Nucleus accumbens (tissue), 56 donors: ENCODE data around the gene PLXNA3.

ENCODE experiments used
- DNase-seq, 56 donors: peaks; one replicate each; lab custom pipeline; 2025; lab: John Stamatoyannopoulos, UW

Gene PLXNA3

DNA sequence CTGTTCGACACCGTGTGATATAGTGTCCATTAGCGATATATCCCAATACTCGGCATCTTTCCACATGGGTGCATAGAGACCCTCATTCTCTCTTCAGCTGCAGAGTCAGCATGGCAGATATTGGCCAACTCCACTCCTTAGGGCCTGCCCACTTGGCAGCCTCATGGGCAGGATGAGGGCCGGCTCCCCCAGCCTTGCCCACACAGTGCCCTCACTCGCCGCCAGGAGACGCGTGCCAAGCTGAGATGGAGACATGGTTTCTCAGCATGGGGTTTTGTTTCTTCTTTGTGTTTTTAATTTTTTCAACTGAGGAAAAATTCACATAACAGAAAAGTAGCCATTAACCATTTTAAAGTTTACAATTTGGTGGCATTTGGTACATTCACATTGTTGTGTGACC lies 5.3 kb upstream of the PLXNA3 start:
- peak in 26 of 56 donors; percentile 1 to 59 (median 15) for DNase-seq

DNA sequence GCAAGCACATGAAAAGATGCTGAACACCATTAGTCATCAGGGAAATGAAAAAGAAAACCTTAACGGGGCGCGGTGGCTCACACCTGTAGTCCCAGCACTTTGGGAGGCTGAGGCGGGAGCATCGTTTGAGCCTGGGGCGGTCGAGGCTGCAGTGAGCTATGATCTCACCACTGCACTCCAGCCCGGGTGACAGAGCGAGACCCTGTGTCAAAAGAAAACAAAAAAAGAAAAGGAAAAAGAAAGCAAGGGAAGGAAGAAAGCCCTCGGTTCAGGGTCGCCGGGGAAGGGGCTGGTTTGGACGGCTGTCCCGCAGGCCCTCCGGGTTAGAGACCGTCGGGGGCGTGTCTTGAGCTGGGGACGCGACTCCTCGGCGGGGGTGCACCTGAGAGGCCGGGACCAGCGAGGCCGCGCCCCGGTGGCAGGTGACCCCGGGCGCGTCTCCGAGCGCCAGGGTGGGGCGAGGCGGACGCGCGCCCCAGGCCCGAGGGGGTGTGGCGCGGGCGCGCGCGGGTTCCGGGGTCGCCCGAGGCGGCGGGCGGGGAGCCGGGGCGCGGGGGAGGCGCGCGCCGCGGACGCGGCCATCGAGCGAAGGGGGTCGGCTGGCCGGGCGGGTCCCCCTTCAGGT lies 478 bp upstream of the PLXNA3 start:
- DNase-seq, result peak in 19 of 56 donors; percentile 6 to 64 (median 34)

DNA sequence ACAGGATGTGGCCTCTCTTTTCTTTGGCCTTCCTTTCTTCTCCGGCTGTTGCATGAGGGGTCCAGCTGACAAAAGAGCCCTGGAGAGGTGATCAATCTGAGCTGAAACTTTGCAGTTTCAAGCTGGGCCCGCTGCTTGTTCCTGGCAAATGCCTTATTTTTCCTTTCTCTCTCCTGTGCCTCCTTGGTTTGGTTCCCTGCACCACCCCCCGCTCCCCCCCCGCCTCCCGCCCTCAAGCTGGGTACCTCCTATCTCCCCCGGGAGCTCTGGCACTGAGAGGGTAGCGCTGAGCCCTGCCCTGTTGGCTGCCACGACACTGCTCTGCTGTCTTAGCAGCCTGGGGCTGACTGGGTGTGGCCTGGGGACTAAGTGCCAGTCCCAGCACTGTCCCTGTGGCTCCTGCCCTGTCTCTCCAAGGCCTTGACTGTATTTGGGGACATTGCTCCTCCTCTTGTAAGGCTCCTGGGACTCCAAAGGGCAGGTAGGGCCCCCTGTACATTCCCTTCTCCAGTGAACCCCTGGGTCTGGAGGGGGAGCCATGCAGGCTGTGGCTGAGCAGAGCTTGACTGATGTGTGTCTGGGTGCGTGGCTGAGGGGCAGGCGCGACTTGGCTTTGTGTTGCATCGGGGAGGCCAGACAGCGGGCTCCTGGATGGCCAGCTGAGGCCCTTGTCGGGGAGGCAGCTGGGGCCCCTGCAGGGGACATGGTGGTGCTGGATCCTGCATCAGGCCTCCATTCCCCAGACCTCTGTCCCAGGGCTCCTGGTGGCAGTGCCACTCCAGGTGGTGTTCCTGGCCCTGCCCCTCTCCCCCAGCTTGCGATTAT lies 1.1 kb downstream of the PLXNA3 start:
- peak in 20 of 56 donors; percentile 2 to 35 (median 12) for DNase-seq

DNA sequence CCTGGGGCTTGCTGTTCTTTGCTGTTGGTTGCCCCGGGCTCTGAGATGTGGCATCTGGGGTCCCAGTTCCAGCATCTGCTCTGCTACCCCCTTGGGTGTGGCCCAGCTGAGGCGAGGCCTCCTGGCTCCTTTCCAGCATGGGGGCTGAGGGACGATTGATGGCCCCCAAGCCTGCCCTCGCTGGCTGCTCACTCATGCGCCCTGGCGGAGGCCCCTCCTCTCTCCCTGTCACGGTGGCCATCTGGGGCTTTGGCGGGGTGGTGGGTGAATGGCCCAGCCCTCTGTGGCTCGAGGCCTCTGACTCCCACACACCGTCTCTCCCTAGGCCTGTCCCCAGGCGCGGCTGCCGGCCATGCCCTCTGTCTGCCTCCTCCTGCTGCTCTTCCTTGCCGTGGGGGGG lies 1.8 kb downstream of the PLXNA3 start:
- DNase-seq, result no peak

DNA sequence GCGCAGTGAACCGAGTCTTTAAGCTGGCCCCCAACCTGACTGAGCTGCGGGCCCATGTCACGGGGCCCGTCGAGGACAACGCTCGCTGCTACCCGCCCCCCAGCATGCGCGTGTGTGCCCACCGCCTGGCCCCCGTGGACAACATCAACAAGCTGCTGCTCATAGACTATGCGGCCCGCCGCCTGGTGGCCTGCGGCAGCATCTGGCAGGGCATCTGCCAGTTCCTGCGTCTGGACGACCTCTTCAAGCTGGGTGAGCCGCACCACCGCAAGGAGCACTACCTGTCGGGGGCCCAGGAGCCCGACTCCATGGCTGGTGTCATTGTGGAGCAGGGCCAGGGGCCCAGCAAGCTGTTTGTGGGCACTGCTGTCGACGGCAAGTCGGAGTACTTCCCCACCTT lies 2.2 kb downstream of the PLXNA3 start:
- peak in 2 of 56 donors; percentile 1 to 23 for DNase-seq

DNA sequence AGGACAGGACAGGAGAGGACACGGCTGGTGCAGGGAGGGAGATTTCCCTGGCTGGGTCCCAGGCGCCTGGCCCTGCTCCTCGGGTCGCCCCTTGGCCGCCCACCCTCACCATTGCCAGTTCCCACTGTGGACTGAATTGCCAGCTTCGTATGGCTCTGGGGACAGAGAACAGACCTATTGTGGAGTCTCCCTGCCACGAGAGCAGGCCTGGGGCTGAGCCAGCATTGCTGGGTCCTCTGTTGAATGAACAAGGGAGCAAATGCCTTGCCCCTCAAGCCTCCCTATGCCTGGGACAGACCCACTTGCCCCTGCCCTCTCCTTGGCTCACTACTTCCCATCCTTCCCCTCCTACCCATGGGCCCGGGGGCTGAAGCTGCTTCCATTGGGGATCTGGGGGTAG lies 4.3 kb downstream of the PLXNA3 start:
- DNase-seq, result peak in 27 of 56 donors; percentile 1 to 59 (median 10)

DNA sequence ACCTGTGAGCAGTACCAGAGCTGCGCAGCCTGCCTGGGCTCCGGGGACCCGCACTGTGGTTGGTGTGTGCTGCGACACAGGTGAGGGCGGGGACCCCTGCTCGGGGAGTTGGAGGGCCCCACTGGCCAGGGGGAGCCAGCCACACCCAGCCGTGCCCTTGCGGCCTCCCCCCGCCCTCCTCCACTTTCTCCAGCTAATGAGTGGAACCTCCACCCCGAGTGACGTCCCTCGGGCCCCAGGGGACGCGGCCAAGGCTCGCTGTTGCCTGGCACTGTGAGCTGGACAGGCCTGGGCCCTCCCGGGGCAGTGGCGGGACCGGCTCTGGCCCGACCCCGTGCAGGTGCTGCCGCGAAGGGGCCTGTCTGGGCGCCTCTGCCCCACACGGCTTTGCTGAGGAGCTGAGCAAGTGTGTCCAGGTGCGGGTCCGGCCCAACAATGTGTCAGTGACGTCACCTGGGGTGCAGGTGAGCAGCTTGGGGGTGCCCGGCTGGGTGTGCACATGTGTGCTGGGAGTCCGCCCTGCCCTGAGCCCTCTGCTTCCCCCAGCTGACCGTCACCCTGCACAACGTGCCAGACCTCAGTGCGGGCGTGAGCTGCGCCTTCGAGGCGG lies 5.6 kb downstream of the PLXNA3 start:
- no peak for DNase-seq

DNA sequence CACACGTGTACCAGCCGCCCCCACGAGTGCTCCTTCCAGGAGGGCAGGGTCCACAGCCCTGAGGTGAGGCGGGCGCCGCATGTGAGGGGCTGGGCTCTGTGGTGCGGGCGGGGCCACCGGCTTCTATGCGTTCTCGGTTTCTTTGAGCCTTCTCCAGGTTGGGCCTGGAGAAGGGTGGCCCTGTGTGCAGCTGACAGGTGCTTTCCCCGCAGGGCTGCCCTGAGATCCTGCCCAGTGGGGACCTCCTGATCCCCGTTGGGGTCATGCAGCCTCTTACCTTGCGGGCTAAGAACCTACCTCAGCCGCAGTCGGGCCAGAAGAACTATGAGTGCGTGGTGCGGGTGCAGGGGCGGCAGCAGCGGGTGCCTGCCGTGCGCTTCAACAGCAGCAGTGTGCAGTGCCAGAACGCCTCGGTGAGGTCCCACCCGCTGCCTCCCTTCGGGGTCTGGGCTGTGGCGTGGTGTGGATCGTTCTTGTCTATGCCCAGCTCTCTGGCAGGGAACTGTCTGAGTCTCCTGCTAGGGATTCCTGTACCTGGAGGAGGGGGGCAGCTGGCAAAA lies 6.8 kb downstream of the PLXNA3 start:
- no peak for DNase-seq

DNA sequence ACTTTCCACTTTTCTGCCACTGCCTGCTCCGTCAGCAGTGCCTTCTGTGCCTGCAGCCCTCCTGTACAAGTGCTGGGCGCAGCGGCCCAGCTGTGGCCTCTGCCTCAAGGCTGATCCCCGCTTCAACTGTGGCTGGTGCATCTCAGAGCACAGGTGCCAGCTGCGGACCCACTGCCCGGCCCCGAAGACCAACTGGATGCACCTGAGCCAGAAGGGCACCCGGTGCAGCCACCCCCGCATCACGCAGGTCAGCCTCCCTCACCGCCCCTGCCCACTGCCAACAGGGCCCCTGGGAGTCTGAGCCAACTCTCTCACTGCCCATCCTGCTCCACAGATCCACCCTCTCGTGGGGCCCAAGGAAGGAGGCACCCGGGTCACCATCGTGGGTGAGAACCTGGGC lies 7.5 kb downstream of the PLXNA3 start:
- no peak for DNase-seq

DNA sequence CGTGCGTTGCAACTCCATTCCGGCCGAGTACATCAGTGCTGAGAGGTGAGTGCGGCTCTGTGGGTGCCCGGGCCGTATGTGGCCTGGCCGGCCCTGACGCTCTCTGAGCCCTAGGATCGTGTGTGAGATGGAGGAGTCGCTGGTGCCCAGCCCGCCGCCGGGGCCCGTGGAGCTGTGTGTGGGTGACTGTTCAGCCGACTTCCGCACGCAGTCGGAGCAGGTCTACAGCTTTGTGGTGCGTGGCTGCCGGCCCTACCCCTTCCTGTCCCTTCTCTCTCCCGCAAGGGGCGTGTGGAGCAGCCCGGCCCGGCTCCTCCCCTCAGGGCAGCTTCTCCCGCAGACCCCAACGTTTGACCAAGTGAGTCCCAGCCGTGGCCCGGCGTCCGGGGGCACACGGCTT lies 8.0 kb downstream of the PLXNA3 start:
- DNase-seq, result no peak

DNA sequence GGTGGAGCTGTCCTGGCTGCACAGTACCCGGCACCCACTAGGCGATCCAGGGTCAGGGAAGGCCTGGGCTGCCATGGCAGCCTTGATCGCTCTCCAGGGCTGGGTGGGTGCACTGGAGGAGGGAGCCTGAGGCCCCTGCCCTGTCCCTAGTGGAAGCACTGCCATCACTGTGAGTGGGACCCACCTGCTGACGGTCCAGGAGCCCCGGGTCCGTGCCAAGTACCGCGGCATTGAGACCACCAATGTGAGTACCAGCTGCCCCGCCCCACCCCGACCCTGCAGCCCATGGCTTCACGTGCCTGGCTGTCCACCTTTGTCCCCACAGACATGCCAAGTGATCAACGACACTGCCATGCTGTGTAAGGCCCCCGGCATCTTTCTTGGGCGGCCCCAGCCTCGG lies 8.8 kb downstream of the PLXNA3 start:
- no peak for DNase-seq

DNA sequence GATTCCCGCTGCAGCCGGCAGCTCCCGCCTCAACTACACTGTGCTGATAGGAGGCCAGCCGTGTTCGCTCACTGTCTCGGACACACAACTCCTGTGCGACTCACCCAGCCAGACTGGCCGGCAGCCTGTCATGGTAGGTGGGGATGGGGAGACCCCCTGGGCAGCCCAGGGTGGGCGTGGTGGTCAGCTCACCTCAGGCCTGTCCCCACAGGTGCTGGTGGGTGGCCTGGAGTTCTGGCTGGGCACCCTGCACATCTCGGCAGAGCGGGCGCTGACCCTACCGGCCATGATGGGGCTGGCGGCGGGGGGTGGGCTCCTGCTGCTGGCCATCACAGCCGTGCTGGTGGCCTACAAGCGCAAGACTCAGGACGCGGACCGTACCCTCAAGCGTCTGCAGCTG lies 9.5 kb downstream of the PLXNA3 start:
- no peak for DNase-seq

DNA sequence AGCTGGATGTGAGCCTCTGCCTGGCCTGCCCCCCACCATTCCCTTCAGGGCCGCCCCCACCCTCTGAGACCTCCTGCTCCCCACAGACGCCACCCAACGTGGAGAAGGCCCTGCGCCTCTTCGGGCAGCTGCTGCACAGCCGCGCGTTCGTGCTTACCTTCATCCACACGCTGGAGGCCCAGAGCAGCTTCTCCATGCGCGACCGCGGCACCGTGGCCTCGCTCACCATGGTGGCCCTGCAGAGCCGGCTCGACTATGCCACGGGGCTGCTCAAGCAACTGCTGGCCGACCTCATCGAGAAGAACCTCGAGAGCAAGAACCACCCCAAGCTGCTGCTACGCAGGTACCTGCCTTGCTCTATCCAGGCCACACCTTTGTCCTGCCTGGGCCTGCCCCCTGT lies 10.1 kb downstream of the PLXNA3 start:
- DNase-seq, result no peak

DNA sequence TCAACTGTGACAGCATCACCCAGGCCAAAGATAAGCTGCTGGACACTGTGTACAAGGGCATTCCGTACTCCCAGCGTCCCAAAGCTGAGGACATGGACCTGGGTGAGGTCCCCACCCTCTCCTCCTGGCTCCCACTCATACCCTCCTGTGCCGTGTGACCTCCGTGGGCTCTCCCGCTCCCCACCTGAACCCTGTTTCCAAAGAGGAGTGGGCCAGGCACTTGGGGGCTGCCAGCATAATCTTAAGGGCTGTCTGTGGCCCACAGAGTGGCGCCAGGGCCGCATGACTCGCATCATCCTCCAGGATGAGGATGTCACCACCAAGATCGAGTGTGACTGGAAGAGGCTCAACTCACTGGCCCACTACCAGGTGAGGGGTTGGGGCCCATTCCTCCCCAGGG lies 11.0 kb downstream of the PLXNA3 start:
- no peak for DNase-seq

DNA sequence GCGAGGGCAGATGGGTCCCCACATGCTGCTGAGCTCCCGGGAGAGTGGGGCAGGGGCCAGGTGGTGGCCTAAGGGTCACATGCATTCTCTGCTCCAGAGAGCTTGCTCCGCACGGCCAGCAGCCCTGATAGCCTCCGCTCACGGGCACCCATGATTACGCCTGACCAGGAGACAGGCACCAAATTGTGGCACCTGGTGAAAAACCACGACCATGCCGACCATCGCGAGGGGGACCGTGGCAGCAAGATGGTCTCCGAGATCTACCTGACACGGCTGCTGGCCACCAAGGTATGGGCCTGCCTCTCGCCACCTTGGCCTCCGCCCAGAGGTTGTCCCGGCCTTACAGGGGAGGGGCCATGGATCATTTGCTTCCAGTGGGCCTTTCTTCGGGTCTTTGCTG lies 11.8 kb downstream of the PLXNA3 start:
- no peak for DNase-seq

DNA sequence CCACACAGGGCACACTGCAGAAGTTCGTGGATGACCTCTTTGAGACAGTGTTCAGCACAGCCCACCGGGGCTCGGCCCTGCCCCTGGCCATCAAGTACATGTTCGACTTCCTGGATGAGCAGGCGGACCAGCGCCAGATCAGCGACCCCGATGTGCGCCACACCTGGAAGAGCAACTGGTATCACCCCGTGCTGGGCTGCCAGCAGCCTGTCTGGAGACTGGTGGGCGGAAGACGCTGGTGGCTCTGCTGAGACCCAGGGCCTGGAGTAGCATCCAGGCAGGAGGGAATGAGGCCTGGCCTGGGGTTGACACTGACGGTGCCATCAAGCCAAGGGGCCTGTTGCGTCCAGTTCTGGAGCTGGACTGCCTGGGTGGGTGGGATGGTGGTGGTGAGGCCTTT lies 12.4 kb downstream of the PLXNA3 start:
- DNase-seq, result no peak

DNA sequence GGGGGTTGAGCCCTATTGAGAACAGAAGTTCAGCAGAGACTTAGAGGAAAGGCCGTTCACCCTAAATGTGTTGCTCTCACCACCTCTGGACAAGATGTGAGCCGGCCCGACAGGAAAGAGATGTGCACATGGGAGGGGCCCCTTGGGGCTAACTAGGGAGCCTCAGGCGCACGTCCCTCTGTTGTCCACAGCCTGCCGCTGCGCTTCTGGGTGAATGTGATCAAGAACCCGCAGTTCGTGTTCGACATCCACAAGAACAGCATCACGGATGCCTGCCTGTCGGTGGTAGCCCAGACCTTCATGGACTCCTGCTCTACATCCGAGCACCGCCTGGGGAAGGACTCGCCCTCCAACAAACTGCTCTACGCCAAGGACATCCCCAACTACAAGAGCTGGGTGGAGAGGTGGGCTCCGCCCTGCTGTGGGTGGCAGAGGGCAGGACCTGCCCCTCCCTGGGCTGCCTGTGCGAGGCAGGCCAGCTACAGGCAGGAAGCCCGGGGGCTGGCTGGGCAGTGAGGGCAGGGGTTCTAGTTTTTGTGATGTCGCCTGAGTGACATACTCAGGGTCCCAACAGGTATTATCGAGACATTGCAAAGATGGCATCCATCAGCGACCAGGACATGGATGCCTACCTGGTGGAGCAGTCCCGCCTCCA lies 13.0 kb downstream of the PLXNA3 start:
- no peak for DNase-seq

DNA sequence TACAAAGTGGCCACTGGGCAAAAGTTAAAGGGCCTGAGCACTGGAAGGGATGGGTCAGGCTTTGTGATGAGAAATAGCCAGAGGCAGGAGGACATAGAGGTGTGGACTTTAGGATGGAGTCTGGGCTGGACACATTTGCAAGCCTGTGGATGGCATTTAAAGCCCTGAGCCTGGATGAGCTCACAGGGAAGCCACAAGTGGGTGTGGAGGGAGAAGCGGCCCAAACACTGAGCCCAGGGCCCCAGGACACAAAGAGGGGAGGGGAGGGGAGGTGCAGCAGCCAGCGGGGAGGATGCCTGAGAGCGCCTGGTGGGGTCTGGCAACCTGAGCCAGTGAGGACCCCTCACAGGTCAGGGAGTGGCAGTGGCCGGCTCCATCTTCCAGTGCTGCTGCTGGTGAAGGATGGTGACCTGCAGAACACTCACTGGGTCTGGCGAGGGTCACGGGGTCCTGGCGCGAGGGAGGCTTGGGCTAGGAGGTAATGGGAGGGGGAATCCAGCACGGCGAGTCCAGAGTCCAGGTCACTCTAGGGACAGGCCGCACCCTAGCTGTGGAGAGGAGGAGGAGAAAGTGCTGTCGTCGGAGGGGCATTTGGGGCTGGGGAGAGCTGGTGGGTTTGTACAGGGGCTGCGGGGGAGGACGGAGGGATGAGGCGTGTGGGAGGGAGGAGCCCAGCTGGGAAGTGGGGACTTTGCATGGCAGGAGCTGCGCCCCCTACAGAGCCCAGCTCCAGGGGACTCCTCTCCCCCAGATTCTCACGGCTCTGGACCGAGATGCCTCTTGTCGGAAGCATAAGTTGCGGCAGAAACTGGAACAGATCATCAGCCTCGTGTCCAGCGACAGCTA lies 14.0 kb downstream of the PLXNA3 start:
- DNase-seq, result no peak

DNA sequence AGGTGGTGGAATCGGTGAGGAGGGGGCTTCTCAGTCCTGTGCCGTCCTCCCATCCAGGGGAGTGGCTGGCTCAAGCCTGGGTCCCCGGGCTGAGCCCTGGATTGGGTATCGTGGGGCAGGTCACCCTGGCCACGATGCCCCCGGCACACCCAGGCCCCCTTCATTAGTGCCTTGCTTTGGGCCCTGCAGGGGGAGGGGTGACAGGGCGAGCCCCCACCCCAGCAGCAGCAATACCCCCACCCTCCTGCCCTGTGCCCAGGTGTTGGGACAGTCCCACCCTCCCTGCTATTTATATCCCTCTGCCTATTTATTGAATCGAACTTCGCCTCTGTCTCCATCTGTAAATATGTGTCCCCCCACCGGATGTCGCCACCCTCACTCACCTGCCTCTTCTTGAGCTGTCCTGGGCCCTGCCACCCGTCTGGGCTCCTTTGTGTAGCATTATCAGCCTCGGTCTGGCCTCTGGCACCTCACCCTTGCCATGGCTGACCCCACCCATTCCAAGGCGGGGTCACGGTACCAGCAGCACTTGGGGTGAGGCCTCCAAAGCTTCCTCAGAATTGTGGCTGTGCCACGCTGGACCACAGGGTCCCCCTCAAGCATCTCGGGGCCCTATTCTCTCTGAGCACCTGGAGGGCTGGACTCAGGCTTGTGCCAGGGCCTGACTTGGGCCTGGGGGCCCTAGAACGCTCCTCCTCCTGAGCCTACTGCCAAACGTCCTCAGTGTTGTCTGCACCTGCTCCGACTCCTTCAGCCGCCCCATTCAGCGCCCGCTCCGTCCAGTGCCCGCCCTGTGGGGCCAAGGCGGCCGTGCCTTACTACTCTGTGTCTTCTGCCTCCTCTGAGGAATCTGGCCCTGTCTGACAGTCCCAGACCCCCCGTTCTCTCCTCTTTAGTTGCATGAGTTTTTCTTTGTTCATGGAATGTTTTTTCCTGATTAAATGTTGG lies 14.9 kb downstream of the PLXNA3 start:
- DNase-seq, result no peak
